HG03066 (cell line): ENCODE data around the gene EEPD1.

Experiments
- ATAC-seq: cut with Tn5 transposase; IDR thresholded peaks from one replicate; pipeline ENCODE4 v1.9.1; 2021; ENCODE audit warnings: low read depth; ENCODE audit not compliant: unreplicated experiment

EEPD1 gene

GRCh38 chr7:36278069-36278619, 125.1 kb downstream of the EEPD1 start:
- no peak for ATAC-seq

- no peak for ATAC-seq
Observed at GRCh38 chr7:36278620-36279172, 125.6 kb downstream of the EEPD1 start.

GRCh38 chr7:36279200-36279925, 126.3 kb downstream of the EEPD1 start:
- peak; percentile 69 for ATAC-seq

GRCh38 chr7:36279926-36280315, 126.9 kb downstream of the EEPD1 start:
- ATAC-seq: no peak

- no peak for ATAC-seq
Observed at GRCh38 chr7:36280840-36281812, 128.1 kb downstream of the EEPD1 start.

GRCh38 chr7:36281945-36282717, 129.1 kb downstream of the EEPD1 start:
- no peak for ATAC-seq

GRCh38 chr7:36283181-36283580, 130.1 kb downstream of the EEPD1 start:
- ATAC-seq: no peak

GRCh38 chr7:36283711-36284130, 130.7 kb downstream of the EEPD1 start:
- ATAC-seq: peak; percentile 49

GRCh38 chr7:36284456-36285090, 131.5 kb downstream of the EEPD1 start:
- ATAC-seq: no peak

GRCh38 chr7:36285276-36285675, 132.2 kb downstream of the EEPD1 start:
- ATAC-seq: no peak

GRCh38 chr7:36286226-36286625, 133.2 kb downstream of the EEPD1 start:
- ATAC-seq: no peak

GRCh38 chr7:36286688-36287087, 133.6 kb downstream of the EEPD1 start:
- no peak for ATAC-seq

GRCh38 chr7:36287371-36288241, 134.6 kb downstream of the EEPD1 start:
- ATAC-seq: no peak

- no peak for ATAC-seq
Observed at GRCh38 chr7:36288501-36288900, 135.4 kb downstream of the EEPD1 start.

GRCh38 chr7:36289833-36290661, 137.0 kb downstream of the EEPD1 start:
- ATAC-seq: no peak

GRCh38 chr7:36291387-36292316, 138.6 kb downstream of the EEPD1 start:
- ATAC-seq: peak; percentile 46

GRCh38 chr7:36295090-36295489, 142.0 kb downstream of the EEPD1 start:
- no peak for ATAC-seq
